Measurements from ENCODE around the gene BRWD1. TPM values are rescaled to one million over a fixed set of nuclear protein-coding genes. Genes with fewer than 3 reads are reported as not detected.
A peak's percentile ranks its signal among the peaks of the same experiment; 100 is the strongest.

BRWD1 gene
- total and polyA plus RNA-seq, 7 donors = 8.3 to 92.5 (median 53.5) TPM

GRCh38 chr21:39189857-39190604 is 123.4 kb downstream of the BRWD1 start:
- TF ChIP-seq CTCF (IDR thresholded peaks at IDR 0.05) (no peak), POLR2A (IDR thresholded peaks at IDR 0.05) (no peak)
- Histone ChIP-seq H3K4me1 (peaks cover 0 to 15% (median 8%) of the 10 kb centered on the region in 4 donors), H3K27ac (no peak overlapping the region), H3K27me3 (no peaks in the 10 kb centered on the region), H3K9me3 (no peaks in the 10 kb centered on the region), H3K36me3 (peaks cover 0 to 24% (median 0%) of the 10 kb centered on the region in 4 donors), H3K4me3 (no peak overlapping the region)
- intact Hi-C loops (cut with DNase I) = loop anchor here (10.0 kb wide), 1 partner anchor 1625 kb away; no protein-coding TSS in a partner anchor
- no peak for DNase-seq

- no peak overlapping the region for H3K4me3 ChIP-seq
- TF ChIP-seq CTCF (IDR thresholded peaks at IDR 0.05) (no peak), EP300 (IDR thresholded peaks at IDR 0.05) (no peak), POLR2AphosphoS5 (IDR thresholded peaks at IDR 0.05) (no peak), POLR2A (IDR thresholded peaks at IDR 0.05) (no peak)
- peaks cover 0 to 24% (median 11%) of the 10 kb centered on the region in 4 donors for H3K4me1 ChIP-seq
- no peaks in the 10 kb centered on the region for H3K27me3 ChIP-seq
- H3K27ac ChIP-seq = no peak overlapping the region
- intact Hi-C loops (cut with DNase I) = loop anchor here (10.0 kb wide), 1 partner anchor 1624 kb away; no protein-coding TSS in a partner anchor
- H3K9me3 ChIP-seq = no peaks in the 10 kb centered on the region
- H3K36me3 ChIP-seq = peaks cover 0 to 10% (median 0%) of the 10 kb centered on the region in 4 donors
- no peak for DNase-seq
- WGBS, 2 donors = 81 to 92% methylated on average over 2 of the region's 2 CpGs
Observed at GRCh38 chr21:39188521-39189139, 124.8 kb downstream of the BRWD1 start.

- Histone ChIP-seq H3K27me3 (no peaks in the 10 kb centered on the region), H3K4me1 (peaks cover 3 to 31% (median 16%) of the 10 kb centered on the region in 4 donors), H3K27ac (peak overlapping the region in 2 of 4 donors; percentile 27 to 36), H3K9me3 (no peaks in the 10 kb centered on the region), H3K36me3 (no peaks in the 10 kb centered on the region), H3K4me3 (no peak overlapping the region)
- intact Hi-C loops (cut with DNase I) = loop anchor here (10.0 kb wide), 1 partner anchor 1622 kb away; no protein-coding TSS in a partner anchor
- WGBS, 2 donors = 69% methylated on average over 5 of the region's 5 CpGs
- no peak for TF ChIP-seq POLR2AphosphoS5 (IDR thresholded peaks at IDR 0.05)
- TF ChIP-seq CTCF (IDR thresholded peaks at IDR 0.05) = no peak
- TF ChIP-seq POLR2A (IDR thresholded peaks at IDR 0.05) = no peak
- no peak for TF ChIP-seq EP300 (IDR thresholded peaks at IDR 0.05)
- no peak for DNase-seq
Observed at GRCh38 chr21:39187141-39187540, 126.3 kb downstream of the BRWD1 start.

GRCh38 chr21:39186676-39187075 is 126.8 kb downstream of the BRWD1 start:
- intact Hi-C loops (cut with DNase I) = loop anchor here (10.0 kb wide), 1 partner anchor 1622 kb away; no protein-coding TSS in a partner anchor

More at GRCh38 chr21:39186676-39187075, 126.8 kb downstream of the BRWD1 start:
- TF ChIP-seq EP300 (IDR thresholded peaks at IDR 0.05) = no peak
- no peak for TF ChIP-seq CTCF (IDR thresholded peaks at IDR 0.05)
- no peak for TF ChIP-seq POLR2A (IDR thresholded peaks at IDR 0.05)
- TF ChIP-seq POLR2AphosphoS5 (IDR thresholded peaks at IDR 0.05) = no peak
- Histone ChIP-seq H3K36me3 (no peaks in the 10 kb centered on the region), H3K9me3 (no peaks in the 10 kb centered on the region), H3K4me1 (peaks cover 7 to 36% (median 18%) of the 10 kb centered on the region in 4 donors), H3K4me3 (no peak overlapping the region), H3K27me3 (no peaks in the 10 kb centered on the region), H3K27ac (peak overlapping the region in 2 of 4 donors; percentile 27 to 36)
- DNase-seq = no peak

Measured in sigmoid colon (tissue), 7 donors.